ENCODE data around the gene SEPTIN10. TPM values are rescaled to one million over a fixed set of nuclear protein-coding genes. Genes with fewer than 3 reads are reported as not detected.

Gene SEPTIN10
- total and polyA plus RNA-seq, 2 of the 8 experiments (the other 6 are each of a cell fraction or from before 2014, with no cell fraction given) = 23.7 to 101 TPM

GRCh38 chr2:109545828-109546713 is 67.7 kb downstream of the SEPTIN10 start (continued):
- TF ChIP-seq CREB1 (IDR thresholded peaks at IDR 0.05) = no peak
- 0 out of 2 replicates have a peak, but pooled peaks have one; percentile 9 for TF ChIP-seq CEBPB (IDR thresholded peaks at IDR 0.05; ENCODE audit: low read depth, low read length)
- no peak for TF ChIP-seq RBBP5 (IDR thresholded peaks at IDR 0.05; ENCODE audit: borderline replicate concordance, low read depth, low read length)
- TF ChIP-seq TCF12 (IDR thresholded peaks at IDR 0.05; ENCODE audit: low read depth, low read length) = no peak
- TF ChIP-seq TBP (IDR thresholded peaks at IDR 0.05; ENCODE audit: low read depth, low read length) = no peak
- no peak for TF ChIP-seq SUZ12 (IDR thresholded peaks at IDR 0.05; ENCODE audit: low read length)
- no peak for TF ChIP-seq GABPA (IDR thresholded peaks at IDR 0.05; ENCODE audit: borderline replicate concordance, insufficient read depth, low read length)
- no peak for TF ChIP-seq HDAC2 (IDR thresholded peaks at IDR 0.05; ENCODE audit: borderline replicate concordance in 1 of 2, low read depth in 2 of 2, low read length in 2 of 2)
- TF ChIP-seq CTCF (IDR thresholded peaks at IDR 0.05; ENCODE audit: control extremely low read depth in 1 of 3, insufficient read depth in 1 of 3, low read depth in 1 of 3, low read length in 3 of 3) = peak; percentile 82 to 90 (median 87)
- TF ChIP-seq RAD21 (IDR thresholded peaks at IDR 0.05 in 1 of 2, conservative IDR thresholded peaks at IDR 0.05 in 1 of 2; ENCODE audit: low read depth in 2 of 2, low read length in 2 of 2) = peak; percentile 92
- TF ChIP-seq RNF2 (IDR thresholded peaks at IDR 0.05; ENCODE audit: borderline replicate concordance, low read depth, low read length, missing control alignments, poor library complexity, severe bottlenecking) = no peak
- TF ChIP-seq POLR2AphosphoS5 (IDR thresholded peaks at IDR 0.05; ENCODE audit: low read depth, low read length) = no peak
- no peak for TF ChIP-seq RFX5 (IDR thresholded peaks at IDR 0.05; ENCODE audit: borderline replicate concordance, low read depth, low read length)
- no peak for TF ChIP-seq POU5F1 (IDR thresholded peaks at IDR 0.05; ENCODE audit: low read depth, low read length)
- no peak for TF ChIP-seq MAFK (IDR thresholded peaks at IDR 0.05; ENCODE audit: low read depth, low read length)
- no peak for TF ChIP-seq USF2 (IDR thresholded peaks at IDR 0.05; ENCODE audit: low read length)

Data from H1 (cell line).